GM18508 (cell line): ENCODE measurements around the gene GARIN3.
"Not testable (repeated sequence)": the region's sequence is repeated elsewhere in the genome, so short reads cannot be mapped to it uniquely, and the experiment has no call there.

Experiments
- ATAC-seq: cut with Tn5 transposase; IDR thresholded peaks from one replicate; pipeline ENCODE4 v1.9.1; 2021; ENCODE audit warnings: moderate number of reproducible peaks; ENCODE audit not compliant: insufficient read depth, unreplicated experiment

Gene GARIN3

GRCh38 chr5:157166214-157167213, at the start of gene GARIN3:
Gene GARIN3, minus strand, starts transcription at chr5:157166264. Its CDS starts 96 bp downstream, at chr5:157166168.
- no peak for ATAC-seq

- no peak for ATAC-seq
Observed at GRCh38 chr5:157215514-157216167, 49.6 kb upstream of the GARIN3 start.

GRCh38 chr5:157214861-157215513, 48.9 kb upstream of the GARIN3 start:
- no peak for ATAC-seq

- no peak for ATAC-seq
Observed at GRCh38 chr5:157214415-157214814, 48.4 kb upstream of the GARIN3 start.

GRCh38 chr5:157213527-157214243, 47.6 kb upstream of the GARIN3 start:
- no peak for ATAC-seq

- no peak for ATAC-seq
Observed at GRCh38 chr5:157212307-157212706, 46.2 kb upstream of the GARIN3 start.

GRCh38 chr5:157210652-157211051, 44.6 kb upstream of the GARIN3 start:
- ATAC-seq = not testable (repeated sequence)

GRCh38 chr5:157205708-157206107, 39.6 kb upstream of the GARIN3 start:
- no peak for ATAC-seq

- no peak for ATAC-seq
Observed at GRCh38 chr5:157204765-157205164, 38.7 kb upstream of the GARIN3 start.

GRCh38 chr5:157203417-157203816, 37.4 kb upstream of the GARIN3 start:
- no peak for ATAC-seq

GRCh38 chr5:157201857-157202256, 35.8 kb upstream of the GARIN3 start:
- no peak for ATAC-seq

GRCh38 chr5:157198277-157198986, 32.4 kb upstream of the GARIN3 start:
- ATAC-seq = no peak

GRCh38 chr5:157197086-157197485, 31.0 kb upstream of the GARIN3 start:
- no peak for ATAC-seq

- ATAC-seq = no peak
Observed at GRCh38 chr5:157196045-157196444, 30.0 kb upstream of the GARIN3 start.

GRCh38 chr5:157193699-157194424, 27.8 kb upstream of the GARIN3 start:
- ATAC-seq = no peak

- ATAC-seq = no peak
Observed at GRCh38 chr5:157189223-157189622, 23.2 kb upstream of the GARIN3 start.

- ATAC-seq = no peak
Observed at GRCh38 chr5:157188270-157188669, 22.2 kb upstream of the GARIN3 start.

- no peak for ATAC-seq
Observed at GRCh38 chr5:157187046-157187754, 21.1 kb upstream of the GARIN3 start.
